Upper lobe of left lung (tissue), 6 donors: Measurements from ENCODE around the gene RECQL5. TPM values are rescaled to one million over a fixed set of nuclear protein-coding genes. Genes with fewer than 3 reads are reported as not detected.

ENCODE experiments used
- ATAC-seq, 2 donors: fragments of 200-7000 bp; cut with Tn5 transposase; one replicate each; pipeline ENCODE4 v1.9.1; 2022; ENCODE audit warnings: mild to moderate bottlenecking in 2 of 2, moderate library complexity in 2 of 2; ENCODE audit not compliant: low FRiP score in 2 of 2
- DNase-seq, 2 donors: peaks; one replicate each; pipeline ENCODE4 v3.0.0-alpha.2; 2019 to 2020
- H3K27ac ChIP-seq, 4 donors: fragments of 200-600 bp; sonication (generic); one replicate each; pipeline ENCODE4 v1.5.1; 2016 to 2019
- H3K27me3 ChIP-seq, 4 donors: fragments of 200-600 bp; sonication (generic); one replicate each; pipeline ENCODE4 v1.5.1; 2017 to 2019
- H3K36me3 ChIP-seq, 4 donors: fragments of 200-600 bp; sonication (generic); one replicate each; pipeline ENCODE4 v1.5.1; 2016 to 2019
- H3K4me1 ChIP-seq, 4 donors: fragments of 200-600 bp; sonication (generic); one replicate each; pipeline ENCODE4 v1.5.1; 2018 to 2019
- H3K4me3 ChIP-seq, 4 donors: fragments of 200-600 bp; sonication (generic); one replicate each; pipeline ENCODE4 v1.5.1; 2017 to 2019; ENCODE audit warnings: mild to moderate bottlenecking in 2 of 4, moderate library complexity in 1 of 4
- H3K9me3 ChIP-seq, 4 donors: fragments of 200-600 bp; sonication (generic); one replicate each; pipeline ENCODE4 v1.5.1; 2018 to 2019
- CTCF ChIP-seq, 6 experiments: fragments of 450-650 bp in 4 of 6; fragments of 200-600 bp in 2 of 6; sonication (generic) in 2 of 6; IDR thresholded peaks; one replicate each; pipeline ENCODE4 v1.5.1; 2016 to 2019; ENCODE audit warnings: antibody characterized with exemption in 6 of 6
- EP300 ChIP-seq, 4 donors: sonication (generic); formaldehyde crosslinking; IDR thresholded peaks; one replicate each; pipeline ENCODE4 v1.5.1; 2017; ENCODE audit warnings: antibody characterized with exemption in 4 of 4, control low read depth in 2 of 4
- POLR2A ChIP-seq, 4 donors: fragments of 450-650 bp; IDR thresholded peaks; one replicate each; pipeline ENCODE4 v1.5.1; 2016 to 2017; ENCODE audit warnings: antibody characterized with exemption in 4 of 4, mild to moderate bottlenecking in 2 of 4
- POLR2AphosphoS5 ChIP-seq, 2 donors: sonication (generic); formaldehyde crosslinking; IDR thresholded peaks; one replicate each; pipeline ENCODE4 v1.5.1; 2017; ENCODE audit warnings: antibody characterized with exemption in 2 of 2
- WGBS, 2 donors: methylation state at CpG; one replicate each; pipeline ENCODE4 v1.1.5; 2017 to 2018; 5-methylcytosine and 5-hydroxymethylcytosine counted together
- total RNA-seq, 6 donors: library from RNA; depleted of rRNA in 4 of 6; stranded (reverse); fragments of >200 nt in 4 of 6; gene quantifications; one replicate each; pipeline versions ENCODE4 v1.1.0 to v1.2.1, GENCODE V29; 2016 to 2021
- donor health status: DM: no; HTN: no; CAD: no; lungs with moderate emphysema.
- donor health status: DM: no; HTN: yes; CAD: no; lungs with severe emphysema.

Gene RECQL5
- total RNA-seq, 6 donors from 2014 or later, result 11.4 to 97.4 (median 41.4) TPM

GRCh38 chr17:75698659-75699058 lies 31.7 kb upstream of the RECQL5 start:
- no peak for ATAC-seq
- DNase-seq, result no peak
- Histone ChIP-seq H3K4me3 (no peak overlapping the region), H3K27ac (peak overlapping the region in 2 of 4 donors; percentile 73 to 78), H3K27me3 (no peaks in the 10 kb centered on the region), H3K36me3 (peaks cover 19 to 84% (median 57%) of the 10 kb centered on the region in 4 donors), H3K9me3 (no peaks in the 10 kb centered on the region), H3K4me1 (peaks cover 48 to 57% (median 50%) of the 10 kb centered on the region in 4 donors)
- TF ChIP-seq POLR2A (IDR thresholded peaks at IDR 0.05) (no peak), EP300 (IDR thresholded peaks at IDR 0.05) (no peak)
- WGBS, 2 donors, result 96 to 97% methylated on average over 3 of the region's 3 CpGs

GRCh38 chr17:75697651-75698291 lies 30.8 kb upstream of the RECQL5 start:
- DNase-seq (no peak), ATAC-seq (peak in 1 of 2 donors; percentile 13)
- peaks cover 12 to 84% (median 53%) of the 10 kb centered on the region in 4 donors for H3K36me3 ChIP-seq
- H3K4me1 ChIP-seq, result peaks cover 54 to 66% (median 57%) of the 10 kb centered on the region in 4 donors
- H3K27ac ChIP-seq, result peak overlapping the region; percentile 48 to 78 (median 60)
- WGBS, 2 donors, result 61 to 66% methylated on average over 8 to 10 of the region's 10 CpGs
- TF ChIP-seq CTCF (IDR thresholded peaks at IDR 0.05) (no peak), POLR2AphosphoS5 (IDR thresholded peaks at IDR 0.05) (no peak), EP300 (IDR thresholded peaks at IDR 0.05) (no peak), POLR2A (IDR thresholded peaks at IDR 0.05) (no peak)
- H3K9me3 ChIP-seq, result no peaks in the 10 kb centered on the region
- no peak overlapping the region for H3K4me3 ChIP-seq
- H3K27me3 ChIP-seq, result no peaks in the 10 kb centered on the region

GRCh38 chr17:75695830-75696271 lies 28.9 kb upstream of the RECQL5 start:
- H3K4me1 ChIP-seq, result peaks cover 41 to 56% (median 52%) of the 10 kb centered on the region in 4 donors
- H3K27ac ChIP-seq, result no peak overlapping the region
- 94 to 100% methylated on average over 9 to 12 of the region's 12 CpGs for WGBS, 2 donors
- no peak for ATAC-seq
- H3K27me3 ChIP-seq, result no peaks in the 10 kb centered on the region
- peak in 1 of 2 donors; percentile 46 for DNase-seq
- no peaks in the 10 kb centered on the region for H3K9me3 ChIP-seq
- H3K4me3 ChIP-seq, result no peak overlapping the region
- no peak for TF ChIP-seq POLR2AphosphoS5 (IDR thresholded peaks at IDR 0.05)
- TF ChIP-seq EP300 (IDR thresholded peaks at IDR 0.05), result no peak
- TF ChIP-seq POLR2A (IDR thresholded peaks at IDR 0.05), result no peak
- no peak for TF ChIP-seq CTCF (IDR thresholded peaks at IDR 0.05)
- peaks cover 3 to 83% (median 38%) of the 10 kb centered on the region in 4 donors for H3K36me3 ChIP-seq

GRCh38 chr17:75695141-75695829 lies 28.3 kb upstream of the RECQL5 start:
- ATAC-seq (no peak), DNase-seq (no peak)
- H3K27ac ChIP-seq, result no peak overlapping the region
- 88 to 93% methylated on average over 6 to 7 of the region's 7 CpGs for WGBS, 2 donors
- TF ChIP-seq EP300 (IDR thresholded peaks at IDR 0.05), result no peak
- no peak for TF ChIP-seq CTCF (IDR thresholded peaks at IDR 0.05)
- no peak for TF ChIP-seq POLR2AphosphoS5 (IDR thresholded peaks at IDR 0.05)
- TF ChIP-seq POLR2A (IDR thresholded peaks at IDR 0.05), result no peak
- H3K4me1 ChIP-seq, result peaks cover 41 to 52% (median 49%) of the 10 kb centered on the region in 4 donors
- H3K9me3 ChIP-seq, result no peaks in the 10 kb centered on the region
- H3K4me3 ChIP-seq, result no peak overlapping the region
- peaks cover 3 to 83% (median 35%) of the 10 kb centered on the region in 4 donors for H3K36me3 ChIP-seq
- H3K27me3 ChIP-seq, result no peaks in the 10 kb centered on the region

- Histone ChIP-seq H3K27me3 (no peaks in the 10 kb centered on the region), H3K36me3 (peaks cover 3 to 76% (median 30%) of the 10 kb centered on the region in 4 donors), H3K9me3 (no peaks in the 10 kb centered on the region), H3K4me3 (no peak overlapping the region), H3K4me1 (peaks cover 41 to 46% (median 46%) of the 10 kb centered on the region in 4 donors), H3K27ac (peak overlapping the region; percentile 20 to 64 (median 45))
- ATAC-seq, result no peak
- DNase-seq, result peak in 1 of 2 donors; percentile 45
- TF ChIP-seq CTCF (IDR thresholded peaks at IDR 0.05), result no peak
- TF ChIP-seq POLR2A (IDR thresholded peaks at IDR 0.05), result no peak
- TF ChIP-seq POLR2AphosphoS5 (IDR thresholded peaks at IDR 0.05), result no peak
- TF ChIP-seq EP300 (IDR thresholded peaks at IDR 0.05), result no peak
- 85 to 88% methylated on average over 11 to 14 of the region's 14 CpGs for WGBS, 2 donors
Measured at GRCh38 chr17:75694536-75694935, 27.6 kb upstream of the RECQL5 start.
